ENCODE data around the gene CTNNBL1.

The CTNNBL1 gene

GRCh38 chr20:37878835-37879599 lies 185.2 kb downstream of the CTNNBL1 start:
- no peak for DNase-seq (ENCODE audit: low read depth in 2 of 2)

- no peak for DNase-seq (ENCODE audit: low read depth in 2 of 2)
Measured at GRCh38 chr20:37879843-37880242, 186.0 kb downstream of the CTNNBL1 start.

- no peak for DNase-seq (ENCODE audit: low read depth in 2 of 2)
Measured at GRCh38 chr20:37880726-37881591, 187.1 kb downstream of the CTNNBL1 start.

- no peak for DNase-seq (ENCODE audit: low read depth in 2 of 2)
Measured at GRCh38 chr20:37881601-37882343, 187.9 kb downstream of the CTNNBL1 start.

GRCh38 chr20:37882961-37883712 lies 189.3 kb downstream of the CTNNBL1 start:
- no peak for DNase-seq (ENCODE audit: low read depth in 2 of 2)

GRCh38 chr20:37885042-37885441 lies 191.2 kb downstream of the CTNNBL1 start:
- no peak for DNase-seq (ENCODE audit: low read depth in 2 of 2)

GRCh38 chr20:37885593-37886503 lies 192.0 kb downstream of the CTNNBL1 start:
- DNase-seq (ENCODE audit: low read depth in 2 of 2), result no peak

- no peak for DNase-seq (ENCODE audit: low read depth in 2 of 2)
Measured at GRCh38 chr20:37886851-37887297, 193.0 kb downstream of the CTNNBL1 start.

GRCh38 chr20:37888641-37889040 lies 194.8 kb downstream of the CTNNBL1 start:
- DNase-seq (ENCODE audit: low read depth in 2 of 2), result no peak

- no peak for DNase-seq (ENCODE audit: low read depth in 2 of 2)
Measured at GRCh38 chr20:37890108-37890507, 196.3 kb downstream of the CTNNBL1 start.

- DNase-seq (ENCODE audit: low read depth in 2 of 2), result no peak
Measured at GRCh38 chr20:37890643-37891042, 196.8 kb downstream of the CTNNBL1 start.

- DNase-seq (ENCODE audit: low read depth in 2 of 2), result no peak
Measured at GRCh38 chr20:37892001-37892400, 198.2 kb downstream of the CTNNBL1 start.

- DNase-seq (ENCODE audit: low read depth in 2 of 2), result no peak
Measured at GRCh38 chr20:37893566-37894241, 199.9 kb downstream of the CTNNBL1 start.

GRCh38 chr20:37894454-37894853 lies 200.6 kb downstream of the CTNNBL1 start:
- DNase-seq (ENCODE audit: low read depth in 2 of 2), result no peak

GRCh38 chr20:37895166-37895565 lies 201.3 kb downstream of the CTNNBL1 start:
- DNase-seq (ENCODE audit: low read depth in 2 of 2), result no peak

GRCh38 chr20:37896932-37897548 lies 203.2 kb downstream of the CTNNBL1 start:
- no peak for DNase-seq (ENCODE audit: low read depth in 2 of 2)

- no peak for DNase-seq (ENCODE audit: low read depth in 2 of 2)
Measured at GRCh38 chr20:37898233-37899104, 204.6 kb downstream of the CTNNBL1 start.
